GM23248 (cell line): ENCODE measurements around the gene ACLY. TPM values are rescaled to one million over a fixed set of nuclear protein-coding genes. Genes with fewer than 3 reads are reported as not detected.

Source experiments
- DNase-seq: peaks from one replicate; pipeline ENCODE4 v3.0.0-alpha.2; 2015
- H2AFZ ChIP-seq: fragments of 200-600 bp; sonication (generic); 2 replicates; pipeline ENCODE4 v1.6.1; 2016; ENCODE audit warnings: antibody characterized with exemption
- H3F3A ChIP-seq: fragments of 200-600 bp; sonication (generic); 2 replicates; pipeline ENCODE4 v1.6.1; 2016; ENCODE audit warnings: mild to moderate bottlenecking, antibody characterized with exemption, mixed run types; ENCODE audit not compliant: insufficient read depth
- H3K27ac ChIP-seq: fragments of 200-600 bp; sonication (generic); 2 replicates; pipeline ENCODE4 v1.5.1; 2016; ENCODE audit warnings: mild to moderate bottlenecking
- H3K27me3 ChIP-seq: fragments of 200-600 bp; sonication (generic); replicated peaks from 2 replicates; pipeline ENCODE4 v1.6.1; 2016; ENCODE audit warnings: mild to moderate bottlenecking; ENCODE audit not compliant: insufficient read depth
- H3K36me3 ChIP-seq: fragments of 200-600 bp; sonication (generic); 2 replicates; pipeline ENCODE4 v1.6.1; 2016; ENCODE audit warnings: low read depth, mild to moderate bottlenecking
- H3K4me1 ChIP-seq: fragments of 200-600 bp; sonication (generic); 2 replicates; pipeline ENCODE4 v1.6.1; 2016; ENCODE audit warnings: mild to moderate bottlenecking; ENCODE audit not compliant: insufficient read depth
- H3K4me2 ChIP-seq: fragments of 200-600 bp; sonication (generic); one replicate; pipeline ENCODE4 v1.6.1; 2016; ENCODE audit warnings: mild to moderate bottlenecking; ENCODE audit not compliant: unreplicated experiment
- H3K4me3 ChIP-seq: fragments of 200-600 bp; sonication (generic); 2 replicates; pipeline ENCODE4 v1.5.1; 2016; ENCODE audit warnings: mild to moderate bottlenecking
- H3K79me2 ChIP-seq: fragments of 200-600 bp; sonication (generic); 2 replicates; pipeline ENCODE4 v1.6.1; 2016; ENCODE audit warnings: mild to moderate bottlenecking; ENCODE audit not compliant: insufficient read depth
- H3K9ac ChIP-seq: fragments of 200-600 bp; sonication (generic); 2 replicates; pipeline ENCODE4 v1.6.1; 2016; ENCODE audit warnings: mild to moderate bottlenecking
- H3K9me2 ChIP-seq: fragments of 200-600 bp; sonication (generic); 2 replicates; pipeline ENCODE4 v1.6.1; 2016; ENCODE audit warnings: mixed run types, mild to moderate bottlenecking, moderate library complexity; ENCODE audit not compliant: insufficient read depth
- H3K9me3 ChIP-seq: fragments of 200-600 bp; sonication (generic); one replicate; pipeline ENCODE4 v1.6.1; 2017; ENCODE audit warnings: low read depth
- H4K20me1 ChIP-seq: fragments of 200-600 bp; sonication (generic); 2 replicates; pipeline ENCODE4 v1.6.0; 2016; ENCODE audit not compliant: insufficient read depth
- EZH2 ChIP-seq: fragments of 200-600 bp; sonication (generic); IDR thresholded peaks from 2 replicates; pipeline ENCODE4 v1.6.1; 2018; ENCODE audit warnings: antibody characterized with exemption, mild to moderate bottlenecking; ENCODE audit not compliant: insufficient read depth, poor library complexity, severe bottlenecking
- EZH2phosphoT487 ChIP-seq: fragments of 200-600 bp; sonication (generic); IDR thresholded peaks from 2 replicates; pipeline ENCODE4 v1.6.1; 2018; ENCODE audit warnings: antibody characterized with exemption, moderate library complexity, mild to moderate bottlenecking, low read depth; ENCODE audit not compliant: insufficient read depth
- WGBS, 2 experiments: methylation state at CpG; one replicate each; pipeline ENCODE4 v1.1.6; 2015 to 2017; ENCODE audit warnings: low lambda C conversion rate in 2 of 2, low coverage in 1 of 2; ENCODE audit errors: missing lambda C conversion rate in 2 of 2; 5-methylcytosine and 5-hydroxymethylcytosine counted together
- in situ Hi-C: fragments of 300-500 bp; cut with MboI; formaldehyde crosslinking; loops from 2 replicates; pipeline ENCODE4 v1.15.0; 2020
- polyA plus RNA-seq: library from polyadenylated mRNA; unstranded; fragments of >200 nt; fragmentation: Nextera tagmentation; extraction: Ambion mirVana; gene quantifications from 2 replicates; pipeline ENCODE4 v1.2.1, GENCODE V29; 2016
- total RNA-seq: library from RNA; depleted of rRNA; stranded (reverse); fragments of >200 nt; shearing (Covaris generic); gene quantifications from 2 replicates; pipeline ENCODE4 v1.2.3, GENCODE V29; 2014

The ACLY gene
- total and polyA plus RNA-seq, 2 experiments from 2014 or later, result 101 to 144 TPM

- DNase-seq, result peak; percentile 54
- peaks cover 13% of the 10 kb centered on the region for H3F3A ChIP-seq
- H2AFZ ChIP-seq, result peak overlapping the region; percentile 82; the same call in 1 of the 2 replicates
- H4K20me1 ChIP-seq, result 0 out of 2 replicates have a peak, but pooled peaks cover 5% of the 10 kb centered on the region
- WGBS, 2 experiments, result 86 to 91% methylated on average over 7 of the region's 7 CpGs
- no peaks in the 10 kb centered on the region for H3K9me3 ChIP-seq
- H3K79me2 ChIP-seq, result peaks cover 37% of the 10 kb centered on the region
- H3K27me3 ChIP-seq, result no peaks in the 10 kb centered on the region
- TF ChIP-seq EZH2 (no peak), EZH2phosphoT487 (no peak)
- H3K27ac ChIP-seq, result peak overlapping the region; percentile 25; the same call in 1 of the 2 replicates
- H3K9ac ChIP-seq, result peak overlapping the region; percentile 56; the same call in 1 of the 2 replicates
- peaks cover 31% of the 10 kb centered on the region for H3K4me1 ChIP-seq
- H3K4me2 ChIP-seq, result peak overlapping the region; percentile 65
- in situ Hi-C loops, result no loop called here
- no peaks in the 10 kb centered on the region for H3K9me2 ChIP-seq
- no peaks in the 10 kb centered on the region for H3K36me3 ChIP-seq
- no peak overlapping the region for H3K4me3 ChIP-seq
Observed at GRCh38 chr17:41919840-41920579, 1.3 kb upstream of the ACLY start.

DNA sequence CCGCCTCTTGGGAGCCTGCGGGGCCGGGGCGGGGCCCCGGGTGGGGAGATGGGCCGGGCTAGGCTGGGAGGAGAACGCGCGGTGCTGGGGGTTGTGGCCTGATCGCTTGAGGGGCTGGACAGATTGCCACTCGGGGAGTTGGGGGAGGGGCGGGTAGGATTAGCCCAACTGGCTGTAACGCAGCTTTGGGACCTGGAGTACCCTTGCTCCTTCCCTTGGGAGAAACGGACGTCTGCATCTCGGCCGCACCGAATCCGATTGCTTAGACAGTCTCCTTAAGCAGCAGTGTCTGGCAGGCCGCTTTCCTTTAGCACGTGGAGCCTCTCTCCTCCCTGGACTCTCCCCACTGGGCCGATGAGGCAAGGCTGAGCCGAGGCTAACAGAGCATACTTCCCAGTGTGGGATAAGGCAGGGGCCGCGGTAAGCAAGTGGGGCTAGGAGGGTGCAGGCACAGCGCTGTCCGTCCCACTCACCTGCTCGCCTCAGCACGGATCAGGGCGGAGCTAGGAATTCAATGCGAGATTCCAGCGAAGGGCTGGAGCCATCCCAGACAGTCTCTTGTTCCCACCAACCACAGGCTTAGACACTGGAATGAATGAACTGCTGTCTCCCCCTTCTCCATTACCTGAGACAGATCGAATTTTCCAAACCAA, 540 bp upstream of the ACLY start:
- Histone ChIP-seq H3K4me3 (peak overlapping the region; percentile 95), H3K9me2 (no peaks in the 10 kb centered on the region), H3K9me3 (no peaks in the 10 kb centered on the region), H2AFZ (peak overlapping the region; percentile 82), H3K27me3 (no peaks in the 10 kb centered on the region), H3K4me1 (peaks cover 38% of the 10 kb centered on the region), H3K9ac (peak overlapping the region; percentile 56), H3K4me2 (peak overlapping the region; percentile 65), H3K79me2 (peaks cover 44% of the 10 kb centered on the region), H4K20me1 (0 out of 2 replicates have a peak, but pooled peaks cover 5% of the 10 kb centered on the region), H3K36me3 (no peaks in the 10 kb centered on the region), H3K27ac (peak overlapping the region; percentile 25), H3F3A (peaks cover 14% of the 10 kb centered on the region)
- WGBS, 2 experiments, result 4 to 8% methylated on average over 19 to 33 of the region's 33 CpGs
- in situ Hi-C loops, result no loop called here
- TF ChIP-seq EZH2phosphoT487 (no peak), EZH2 (no peak)
- DNase-seq, result no peak

DNA sequence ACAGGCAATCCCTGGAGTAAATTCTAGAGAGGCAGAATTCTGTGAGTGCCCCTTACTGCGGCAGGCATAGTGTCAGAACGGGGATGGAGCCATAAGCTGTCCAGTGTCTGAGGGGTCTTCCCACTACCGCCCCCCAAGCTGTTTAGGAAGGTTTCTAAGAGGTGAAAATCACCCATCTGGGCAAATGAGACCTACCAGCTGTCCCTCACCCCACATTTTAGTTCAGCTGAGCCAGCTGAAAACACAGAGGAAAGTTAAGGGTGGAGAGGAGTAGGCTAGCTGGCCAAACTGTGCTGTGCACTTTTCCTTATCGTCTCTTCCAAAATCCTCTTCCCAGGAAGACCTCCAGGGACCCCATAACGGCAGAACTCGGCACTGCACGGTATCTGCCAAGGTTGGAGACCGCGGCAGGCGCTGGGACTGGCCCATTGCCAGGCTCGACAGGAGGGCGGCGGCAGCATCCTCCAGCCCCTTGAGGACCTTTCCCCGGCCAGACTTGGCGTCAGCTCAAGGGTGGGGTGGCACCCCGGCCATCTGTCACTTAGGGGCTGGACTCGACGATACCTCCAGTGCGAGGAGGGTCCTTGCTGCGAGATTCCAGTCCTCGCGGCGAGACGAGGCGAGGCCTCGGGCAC, 955 bp downstream of the ACLY start:
- peaks cover 1% of the 10 kb centered on the region; the same call in 1 of the 2 replicates for H3K36me3 ChIP-seq
- TF ChIP-seq EZH2phosphoT487, result no peak
- TF ChIP-seq EZH2, result no peak
- no peaks in the 10 kb centered on the region for H3K9me3 ChIP-seq
- peak overlapping the region; percentile 97 for H3K4me2 ChIP-seq
- H3K9me2 ChIP-seq, result no peaks in the 10 kb centered on the region
- H3K27ac ChIP-seq, result peak overlapping the region; percentile 90
- peaks cover 59% of the 10 kb centered on the region for H3K79me2 ChIP-seq
- WGBS, 2 experiments, result 1% methylated on average over 24 to 26 of the region's 26 CpGs
- peaks cover 25% of the 10 kb centered on the region for H3F3A ChIP-seq
- H3K4me3 ChIP-seq, result peak overlapping the region; percentile 95
- peaks cover 44% of the 10 kb centered on the region for H3K4me1 ChIP-seq
- peak overlapping the region; percentile 76 for H2AFZ ChIP-seq
- in situ Hi-C loops, result no loop called here
- peak overlapping the region; percentile 95 for H3K9ac ChIP-seq
- DNase-seq, result peak; percentile 66
- H4K20me1 ChIP-seq, result 0 out of 2 replicates have a peak, but pooled peaks cover 5% of the 10 kb centered on the region
- no peaks in the 10 kb centered on the region for H3K27me3 ChIP-seq

DNA sequence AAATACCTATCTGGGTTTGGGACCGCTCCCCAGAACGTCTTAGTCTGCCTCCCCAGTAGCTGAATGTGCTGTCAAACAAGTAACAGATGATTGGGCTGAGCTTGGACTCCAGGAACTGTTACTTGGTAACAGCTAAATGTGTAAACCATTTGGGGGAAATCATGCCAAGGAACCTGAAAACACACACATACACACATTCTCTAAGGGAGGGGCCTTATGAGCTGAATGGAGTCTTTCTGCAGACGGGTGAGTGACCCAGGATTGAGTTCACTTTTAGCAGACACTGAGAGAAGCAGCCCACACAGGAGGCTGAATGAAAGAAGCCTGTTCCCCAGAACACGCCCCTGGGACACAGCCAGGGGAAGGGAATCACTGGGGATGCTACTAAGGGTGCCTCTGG, 1.6 kb downstream of the ACLY start:
- Histone ChIP-seq H2AFZ (no peak overlapping the region), H3K36me3 (peaks cover 7% of the 10 kb centered on the region; the same call in 1 of the 2 replicates), H4K20me1 (0 out of 2 replicates have a peak, but pooled peaks cover 5% of the 10 kb centered on the region), H3K9me2 (no peaks in the 10 kb centered on the region), H3K79me2 (peaks cover 65% of the 10 kb centered on the region), H3F3A (peaks cover 31% of the 10 kb centered on the region), H3K27me3 (no peaks in the 10 kb centered on the region), H3K4me1 (peaks cover 44% of the 10 kb centered on the region), H3K9me3 (no peaks in the 10 kb centered on the region), H3K27ac (peak overlapping the region; percentile 90), H3K9ac (peak overlapping the region; percentile 95), H3K4me3 (peak overlapping the region; percentile 95), H3K4me2 (peak overlapping the region; percentile 97)
- peak; percentile 92 for DNase-seq
- 9 to 10% methylated on average over 4 of the region's 4 CpGs for WGBS, 2 experiments
- TF ChIP-seq EZH2phosphoT487 (no peak), EZH2 (no peak)
- in situ Hi-C loops, result no loop called here
